ENCODE data around the gene ANKZF1.
A peak's percentile ranks its signal among the peaks of the same experiment; 100 is the strongest.

The ANKZF1 gene

DNA sequence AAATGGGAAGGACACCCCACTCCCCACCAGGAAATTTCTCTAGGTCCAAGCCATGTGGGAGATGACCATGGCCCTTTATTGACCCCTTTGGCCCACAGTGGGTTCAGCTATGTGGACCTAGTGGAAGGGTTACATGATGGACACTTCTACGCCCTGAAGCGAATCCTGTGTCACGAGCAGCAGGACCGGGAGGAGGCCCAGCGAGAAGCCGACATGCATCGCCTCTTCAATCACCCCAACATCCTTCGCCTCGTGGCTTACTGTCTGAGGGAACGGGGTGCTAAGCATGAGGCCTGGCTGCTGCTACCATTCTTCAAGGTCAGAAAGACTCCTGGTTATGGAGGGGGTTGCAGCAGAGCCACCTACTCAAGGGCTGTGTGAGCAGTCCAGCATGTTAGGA, 17.0 kb downstream of the ANKZF1 start:
- no peaks in the 10 kb centered on the region for H3K36me3 ChIP-seq (ENCODE audit: control insufficient read depth, insufficient read depth, low read length)
- peaks cover 65% of the 10 kb centered on the region for H3K4me1 ChIP-seq (ENCODE audit: control insufficient read depth, insufficient read depth, low read length)
- H3K4me3 ChIP-seq (ENCODE audit: low read length): no peak overlapping the region
- H3K27me3 ChIP-seq (ENCODE audit: control insufficient read depth, insufficient read depth, low read length): no peaks in the 10 kb centered on the region
- H3K9ac ChIP-seq (ENCODE audit: low read length): peak overlapping the region; percentile 99
- no peaks in the 10 kb centered on the region for H3K9me3 ChIP-seq (ENCODE audit: control insufficient read depth, low read length)

- H3K36me3 ChIP-seq (ENCODE audit: control insufficient read depth, insufficient read depth, low read length): no peaks in the 10 kb centered on the region
- no peaks in the 10 kb centered on the region for H3K27me3 ChIP-seq (ENCODE audit: control insufficient read depth, insufficient read depth, low read length)
- no peak overlapping the region for H3K9ac ChIP-seq (ENCODE audit: low read length)
- H3K4me3 ChIP-seq (ENCODE audit: low read length): no peak overlapping the region
- H3K9me3 ChIP-seq (ENCODE audit: control insufficient read depth, low read length): no peaks in the 10 kb centered on the region
- peaks cover 78% of the 10 kb centered on the region for H3K4me1 ChIP-seq (ENCODE audit: control insufficient read depth, insufficient read depth, low read length)
These were observed 18.4 kb downstream of the ANKZF1 start for GRCh38 chr2:219247678-219248642.

DNA sequence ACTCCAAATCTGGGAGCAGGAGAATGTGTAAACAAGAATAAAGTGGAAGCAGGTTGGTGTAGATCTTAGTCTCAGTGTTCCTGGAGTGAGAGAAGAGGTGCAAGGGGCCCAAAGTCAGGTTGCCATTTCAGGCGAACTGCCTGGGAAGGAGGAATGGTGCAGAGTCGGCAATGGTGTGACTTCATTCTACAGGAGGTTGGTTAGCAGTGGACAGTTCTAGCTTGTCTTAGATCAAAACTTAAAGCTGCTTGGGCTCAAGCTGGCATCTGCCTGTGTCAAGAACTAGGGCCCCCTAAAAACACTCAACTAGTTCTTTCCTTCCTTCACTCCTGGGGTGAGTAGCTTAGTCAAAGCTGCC, 19.2 kb downstream of the ANKZF1 start:
- Histone ChIP-seq H3K9ac (ENCODE audit: low read length) (peak overlapping the region; percentile 73), H3K27me3 (ENCODE audit: control insufficient read depth, insufficient read depth, low read length) (no peaks in the 10 kb centered on the region), H3K4me3 (ENCODE audit: low read length) (peak overlapping the region; percentile 37)

DNA sequence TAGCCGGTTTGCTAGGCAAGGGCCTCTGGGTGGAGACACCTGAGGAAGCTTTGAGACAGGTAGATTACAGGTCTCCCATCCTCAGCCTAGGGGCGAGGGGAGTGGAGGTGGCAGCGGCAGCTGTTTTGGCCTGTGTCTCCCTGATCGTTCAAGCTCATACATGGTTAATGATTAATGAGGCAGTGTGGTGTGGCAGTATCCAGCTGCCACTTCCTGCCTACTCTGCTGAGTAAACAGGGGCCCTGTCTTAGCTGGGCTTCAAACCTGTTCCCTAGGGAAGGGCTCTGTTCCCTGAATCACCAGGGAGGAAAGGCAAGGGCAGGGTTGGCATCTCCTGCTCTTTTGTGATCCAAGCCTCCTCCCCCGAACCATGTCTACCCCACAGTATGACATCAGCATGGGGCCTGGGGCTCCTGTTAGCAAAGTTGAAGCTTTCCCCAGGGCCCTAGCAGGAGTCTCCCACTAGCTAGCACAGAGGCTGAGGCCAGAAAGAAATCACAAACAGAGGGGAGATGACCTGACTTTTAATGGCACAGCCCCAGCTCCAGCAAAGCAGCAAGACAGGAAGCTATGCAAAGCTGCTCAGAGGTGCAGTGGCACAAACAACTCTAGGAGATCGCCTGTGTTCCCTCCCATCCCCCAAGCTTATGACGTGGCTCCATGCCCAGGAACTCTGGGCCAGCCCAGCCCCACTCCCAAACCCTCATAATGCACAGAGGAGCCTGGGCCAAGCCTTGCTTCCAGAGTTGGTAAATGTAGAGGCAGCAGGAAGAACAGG, 19.8 kb downstream of the ANKZF1 start:
- peak overlapping the region; percentile 37 for H3K4me3 ChIP-seq (ENCODE audit: low read length)
- peaks cover 1% of the 10 kb centered on the region for H3K27me3 ChIP-seq (ENCODE audit: control insufficient read depth, insufficient read depth, low read length)
- no peaks in the 10 kb centered on the region for H3K9me3 ChIP-seq (ENCODE audit: control insufficient read depth, low read length)
- H3K36me3 ChIP-seq (ENCODE audit: control insufficient read depth, insufficient read depth, low read length): no peaks in the 10 kb centered on the region
- H3K9ac ChIP-seq (ENCODE audit: low read length): peak overlapping the region; percentile 73
- H3K4me1 ChIP-seq (ENCODE audit: control insufficient read depth, insufficient read depth, low read length): peaks cover 78% of the 10 kb centered on the region

More for the DNA sequence above, 19.2 kb downstream of the ANKZF1 start:
- Histone ChIP-seq H3K4me1 (ENCODE audit: control insufficient read depth, insufficient read depth, low read length) (peaks cover 78% of the 10 kb centered on the region), H3K9me3 (ENCODE audit: control insufficient read depth, low read length) (no peaks in the 10 kb centered on the region), H3K36me3 (ENCODE audit: control insufficient read depth, insufficient read depth, low read length) (no peaks in the 10 kb centered on the region)

DNA sequence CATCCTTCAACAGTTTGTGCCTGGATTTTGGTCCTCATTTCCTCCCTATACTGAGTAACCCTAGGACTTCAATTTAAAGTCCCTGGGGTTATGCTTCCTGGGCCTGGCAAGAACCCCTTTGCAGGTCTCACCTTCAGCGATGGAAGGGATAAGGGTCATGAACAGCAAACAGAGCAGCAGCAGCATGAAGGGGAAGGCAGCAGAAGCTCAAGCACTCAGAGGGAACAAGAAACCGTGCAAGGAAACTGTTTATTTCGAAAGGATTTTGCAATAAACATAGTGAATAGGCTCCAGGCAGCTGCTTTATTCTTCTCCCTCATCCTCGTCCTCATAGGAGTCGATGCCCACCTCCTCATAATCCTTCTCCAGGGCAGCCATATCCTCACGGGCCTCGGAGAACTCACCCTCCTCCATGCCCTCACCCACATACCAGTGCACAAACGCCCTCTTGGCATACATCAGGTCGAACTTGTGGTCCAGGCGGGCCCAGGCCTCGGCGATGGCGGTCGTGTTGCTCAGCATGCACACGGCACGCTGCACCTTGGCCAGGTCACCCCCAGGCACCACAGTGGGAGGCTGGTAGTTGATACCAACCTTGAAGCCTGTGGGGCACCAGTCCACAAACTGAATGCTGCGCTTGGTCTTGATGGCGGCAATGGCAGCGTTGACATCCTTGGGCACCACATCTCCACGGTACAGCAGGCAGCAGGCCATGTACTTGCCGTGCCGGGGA, 20.6 kb downstream of the ANKZF1 start:
- H3K9me3 ChIP-seq (ENCODE audit: control insufficient read depth, low read length): no peaks in the 10 kb centered on the region
- peak overlapping the region; percentile 37 for H3K4me3 ChIP-seq (ENCODE audit: low read length)
- peaks cover 8% of the 10 kb centered on the region for H3K27me3 ChIP-seq (ENCODE audit: control insufficient read depth, insufficient read depth, low read length)
- H3K36me3 ChIP-seq (ENCODE audit: control insufficient read depth, insufficient read depth, low read length): no peaks in the 10 kb centered on the region
- H3K9ac ChIP-seq (ENCODE audit: low read length): peak overlapping the region; percentile 73
- H3K4me1 ChIP-seq (ENCODE audit: control insufficient read depth, insufficient read depth, low read length): peaks cover 77% of the 10 kb centered on the region

DNA sequence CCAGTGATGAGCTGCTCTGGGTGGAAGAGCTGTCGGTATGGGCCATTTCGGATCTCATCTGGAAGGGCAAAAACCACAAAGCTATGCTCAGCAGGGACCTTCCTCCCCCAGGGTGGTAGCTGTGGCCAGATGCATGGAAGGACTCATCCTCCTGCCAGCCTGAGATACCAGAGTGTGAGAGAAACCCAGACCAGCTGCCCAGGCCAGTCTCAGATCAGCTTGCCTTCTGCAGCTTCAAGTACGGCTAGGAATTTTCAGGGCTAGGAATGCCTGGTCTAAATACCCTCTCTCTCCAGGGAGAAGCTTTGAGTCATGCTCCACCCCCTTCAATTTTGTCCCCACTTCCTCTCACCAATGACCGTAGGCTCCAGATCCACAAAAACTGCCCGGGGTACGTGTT, 22.1 kb downstream of the ANKZF1 start:
- no peaks in the 10 kb centered on the region for H3K9me3 ChIP-seq (ENCODE audit: control insufficient read depth, low read length)
- peak overlapping the region; percentile 83 for H3K9ac ChIP-seq (ENCODE audit: low read length)
- H3K4me1 ChIP-seq (ENCODE audit: control insufficient read depth, insufficient read depth, low read length): peaks cover 66% of the 10 kb centered on the region
- no peaks in the 10 kb centered on the region for H3K36me3 ChIP-seq (ENCODE audit: control insufficient read depth, insufficient read depth, low read length)
- H3K27me3 ChIP-seq (ENCODE audit: control insufficient read depth, insufficient read depth, low read length): peaks cover 22% of the 10 kb centered on the region
- H3K4me3 ChIP-seq (ENCODE audit: low read length): no peak overlapping the region

- Histone ChIP-seq H3K9me3 (ENCODE audit: control insufficient read depth, low read length) (no peaks in the 10 kb centered on the region), H3K9ac (ENCODE audit: low read length) (peak overlapping the region; percentile 83), H3K4me3 (ENCODE audit: low read length) (no peak overlapping the region), H3K36me3 (ENCODE audit: control insufficient read depth, insufficient read depth, low read length) (no peaks in the 10 kb centered on the region), H3K4me1 (ENCODE audit: control insufficient read depth, insufficient read depth, low read length) (peaks cover 63% of the 10 kb centered on the region), H3K27me3 (ENCODE audit: control insufficient read depth, insufficient read depth, low read length) (peaks cover 22% of the 10 kb centered on the region)
These were observed 22.5 kb downstream of the ANKZF1 start for GRCh38 chr2:219252084-219252483.

GRCh38 chr2:219252570-219252899, 22.9 kb downstream of the ANKZF1 start:
- H3K4me3 ChIP-seq (ENCODE audit: low read length): peak overlapping the region; percentile 88
- H3K36me3 ChIP-seq (ENCODE audit: control insufficient read depth, insufficient read depth, low read length): no peaks in the 10 kb centered on the region
- H3K9me3 ChIP-seq (ENCODE audit: control insufficient read depth, low read length): no peaks in the 10 kb centered on the region
- peaks cover 22% of the 10 kb centered on the region for H3K27me3 ChIP-seq (ENCODE audit: control insufficient read depth, insufficient read depth, low read length)
- peaks cover 58% of the 10 kb centered on the region for H3K4me1 ChIP-seq (ENCODE audit: control insufficient read depth, insufficient read depth, low read length)
- H3K9ac ChIP-seq (ENCODE audit: low read length): peak overlapping the region; percentile 83

GRCh38 chr2:219252900-219253752, 23.5 kb downstream of the ANKZF1 start, which contains the start of gene TUBA4B:
Gene TUBA4B (plus strand): TSS chr2:219253243. CDS start chr2:219253408, 165 bp downstream.
- peak within 1 kb of the TSS; percentile 88 for H3K4me3 ChIP-seq (ENCODE audit: low read length)
- H3K27me3 ChIP-seq (ENCODE audit: control insufficient read depth, insufficient read depth, low read length): peaks cover 22% of the 10 kb centered on the region
- H3K4me1 ChIP-seq (ENCODE audit: control insufficient read depth, insufficient read depth, low read length): peaks cover 54% of the 10 kb centered on the region
- no peaks in the 10 kb centered on the region for H3K9me3 ChIP-seq (ENCODE audit: control insufficient read depth, low read length)
- H3K9ac ChIP-seq (ENCODE audit: low read length): peak within 1 kb of the TSS; percentile 83
- H3K36me3 ChIP-seq (ENCODE audit: control insufficient read depth, insufficient read depth, low read length): no peaks in the 10 kb centered on the region

DNA sequence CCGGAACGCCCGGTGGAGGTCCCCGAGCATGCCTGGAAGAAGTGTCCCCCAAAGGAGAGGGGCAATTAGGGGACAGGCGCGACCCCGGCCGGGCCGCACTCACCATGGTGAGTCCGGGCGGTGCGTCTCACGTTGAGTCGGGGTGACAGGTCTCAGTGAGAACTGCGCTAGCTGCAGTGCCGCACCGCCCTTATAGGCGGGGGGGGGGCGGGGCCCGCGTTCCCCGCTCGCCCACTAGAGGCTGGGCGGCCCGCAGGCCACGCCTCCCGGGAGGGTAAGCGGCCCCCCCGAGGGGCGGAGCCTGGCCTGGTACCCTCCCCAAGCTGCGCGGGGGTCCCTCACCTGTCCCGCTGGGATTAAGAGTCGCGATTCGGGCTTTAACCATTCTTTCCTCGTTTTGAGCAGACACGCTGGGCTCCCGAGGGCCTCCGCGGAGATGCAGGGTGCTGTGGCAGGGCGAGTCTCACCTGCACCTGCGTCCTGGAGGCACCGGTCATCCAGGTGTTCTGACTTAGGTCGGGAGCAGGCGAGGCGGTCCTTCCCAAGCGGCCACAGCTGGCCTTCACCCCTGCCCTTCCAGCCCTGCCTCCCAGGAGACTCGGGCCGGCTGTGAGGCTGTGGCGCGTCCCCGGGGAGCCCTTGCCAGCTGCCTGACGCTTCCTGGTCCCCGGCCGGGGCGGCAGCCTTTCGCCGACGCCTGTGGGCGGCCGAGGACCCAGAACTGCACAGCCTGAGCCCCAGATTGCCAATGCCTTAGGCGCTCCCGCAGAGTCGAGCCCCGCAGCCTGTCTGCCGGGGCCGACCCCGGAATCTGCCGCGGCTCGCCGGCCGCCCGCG, 24.4 kb downstream of the ANKZF1 start, which contains the start of gene TUBA4A:
Gene TUBA4A, minus strand, starts transcription at position 166 of the 837 bp plus-strand sequence. Its CDS starts 60 bp downstream, at position 106.
- Histone ChIP-seq H3K4me3 (ENCODE audit: low read length) (peak within 1 kb of the TSS; percentile 88), H3K27me3 (ENCODE audit: control insufficient read depth, insufficient read depth, low read length) (peaks cover 22% of the 10 kb centered on the region), H3K9ac (ENCODE audit: low read length) (peak within 1 kb of the TSS; percentile 83), H3K4me1 (ENCODE audit: control insufficient read depth, insufficient read depth, low read length) (peaks cover 45% of the 10 kb centered on the region), H3K9me3 (ENCODE audit: control insufficient read depth, low read length) (no peaks in the 10 kb centered on the region), H3K36me3 (ENCODE audit: control insufficient read depth, insufficient read depth, low read length) (no peaks in the 10 kb centered on the region)
